HG03575 (cell line): ENCODE results near the gene PITX3.
"Not testable (repeated sequence)": the region's sequence is repeated elsewhere in the genome, so short reads cannot be mapped to it uniquely, and the experiment has no call there.

Experiments
- ATAC-seq: cut with Tn5 transposase; IDR thresholded peaks from one replicate; pipeline ENCODE4 v1.9.1; 2021; ENCODE audit not compliant: unreplicated experiment, insufficient number of reproducible peaks, low FRiP score; ENCODE audit errors: extremely low read depth

PITX3 gene

GRCh38 chr10:102262744-102263370 is 21.5 kb upstream of the PITX3 start:
- ATAC-seq = no peak

DNA sequence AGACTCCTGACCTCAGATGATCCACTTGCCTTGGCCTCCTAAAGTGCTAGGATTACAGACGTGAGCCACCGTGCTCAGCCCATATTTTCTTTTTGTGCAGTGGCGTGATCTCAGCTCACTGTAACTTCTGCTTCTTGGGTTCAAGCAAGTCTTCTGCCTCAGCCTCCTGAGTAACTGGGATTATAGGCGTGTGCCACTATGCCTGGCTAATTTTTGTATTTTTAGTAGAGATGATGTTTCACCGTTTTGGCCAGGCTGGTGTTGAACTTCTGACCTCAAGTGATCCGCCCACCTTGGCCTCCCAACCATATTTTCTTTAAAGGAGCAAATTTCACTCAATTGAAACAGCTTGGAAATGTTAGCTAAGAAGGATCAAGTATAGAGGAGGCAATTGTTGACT is 20.5 kb upstream of the PITX3 start:
- no peak for ATAC-seq

DNA sequence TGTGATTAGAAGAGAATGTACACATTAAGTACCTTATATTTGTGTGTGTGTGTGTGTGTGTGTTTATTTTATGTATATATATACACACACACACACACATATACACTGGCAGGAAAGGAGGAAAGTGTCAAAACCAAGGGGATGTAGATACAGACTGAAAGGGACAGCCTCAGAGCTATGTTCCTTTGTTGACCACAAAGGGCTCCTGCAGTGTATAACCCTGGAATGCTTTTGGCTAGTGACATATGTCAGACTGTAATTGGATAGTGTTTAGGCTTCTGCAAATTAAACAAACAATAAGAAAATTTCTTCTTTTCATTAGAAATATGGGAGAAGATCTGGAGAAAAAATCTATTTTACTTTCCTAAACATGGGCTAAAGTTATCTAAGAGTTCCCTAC is 19.9 kb upstream of the PITX3 start:
- no peak for ATAC-seq

- no peak for ATAC-seq
Observed at GRCh38 chr10:102255404-102255803, 14.1 kb upstream of the PITX3 start.

- no peak for ATAC-seq
Observed at GRCh38 chr10:102254426-102254825, 13.1 kb upstream of the PITX3 start.

GRCh38 chr10:102252508-102252907 is 11.2 kb upstream of the PITX3 start:
- not testable (repeated sequence) for ATAC-seq

DNA sequence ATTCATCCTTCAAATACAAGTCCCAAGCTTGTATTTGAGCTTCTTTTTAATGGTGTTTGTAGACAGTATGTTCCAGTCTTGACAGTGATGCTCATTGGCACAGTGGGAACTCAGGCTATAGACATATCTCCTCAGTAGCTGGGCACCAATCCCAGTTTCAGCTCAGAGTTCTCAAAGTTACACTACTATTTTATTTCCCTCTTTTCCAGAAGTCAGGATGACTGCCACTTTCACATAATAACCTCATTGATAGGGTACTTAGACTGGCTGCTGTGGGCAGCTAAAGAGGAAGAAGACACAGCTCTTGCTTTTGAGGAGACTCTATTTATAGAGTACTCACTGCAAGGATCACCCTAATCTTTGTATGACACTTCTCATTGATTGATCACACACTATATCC is 6.4 kb upstream of the PITX3 start:
- ATAC-seq = no peak

- no peak for ATAC-seq
Observed at GRCh38 chr10:102246261-102246660, 4.9 kb upstream of the PITX3 start.

DNA sequence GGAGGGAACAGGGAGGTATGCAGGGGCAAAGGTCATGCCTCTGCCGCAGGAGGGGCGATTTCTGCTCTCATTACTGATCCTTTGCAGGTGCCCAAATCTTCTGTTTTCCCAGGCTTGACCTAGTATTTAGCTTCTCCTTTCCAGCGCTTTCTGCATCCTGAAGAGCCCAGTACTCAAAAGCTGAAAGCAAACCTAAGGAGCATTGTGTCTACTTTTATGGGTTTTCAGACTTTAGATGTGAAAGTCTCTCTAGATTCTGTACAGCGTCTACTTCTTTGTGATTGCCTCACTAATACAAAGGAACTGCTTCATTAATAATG is 4.6 kb upstream of the PITX3 start:
- ATAC-seq = no peak

GRCh38 chr10:102245082-102245931 is 4.0 kb upstream of the PITX3 start, which contains the start of gene GBF1:
GBF1 (plus strand) TSS chr10:102245532; CDS start chr10:102258939, 13,407 bp downstream.
- ATAC-seq = peak; percentile 77

DNA sequence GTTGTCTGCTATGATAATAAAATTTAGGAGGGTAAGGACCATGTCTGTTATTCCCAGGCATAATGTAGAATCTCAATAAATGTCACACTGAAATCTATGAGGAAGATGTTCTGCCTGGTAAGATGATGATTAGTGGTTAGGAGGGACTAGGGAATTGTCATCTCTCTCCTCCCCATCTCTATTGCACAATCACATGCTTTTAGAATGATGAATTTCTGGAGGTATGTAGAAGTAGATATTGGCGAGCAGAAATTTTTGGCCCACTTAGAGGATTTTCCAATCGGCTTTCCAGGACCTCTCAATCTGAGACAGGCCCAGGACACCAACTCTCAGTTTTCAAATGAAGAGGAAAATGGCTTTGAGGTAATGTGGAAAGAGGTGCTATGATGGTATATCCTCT is 2.0 kb upstream of the PITX3 start:
- no peak for ATAC-seq

DNA sequence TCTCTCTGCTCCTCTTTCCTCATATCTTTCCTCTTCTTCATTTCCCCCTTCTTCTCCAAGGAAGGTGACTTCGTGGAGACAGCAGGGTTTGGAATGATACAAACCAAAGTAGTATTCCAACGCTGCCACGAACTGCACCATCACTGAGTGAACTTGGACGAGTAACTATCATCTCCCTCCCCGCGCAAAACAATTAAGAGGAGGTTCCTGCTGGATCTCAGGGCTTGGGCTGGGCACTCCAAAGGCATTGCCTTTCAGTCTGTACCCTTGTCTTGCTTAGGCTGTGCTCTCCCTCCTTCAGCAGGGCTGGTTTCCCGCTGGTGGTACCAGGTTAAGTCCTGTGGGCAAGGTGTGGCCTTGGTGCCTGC is 790 bp upstream of the PITX3 start:
- no peak for ATAC-seq

- ATAC-seq = no peak
Observed at GRCh38 chr10:102241032-102241443, 274 bp downstream of the PITX3 start.

- ATAC-seq = no peak
Observed at GRCh38 chr10:102240467-102241031, 763 bp downstream of the PITX3 start.

GRCh38 chr10:102237711-102238252 is 3.5 kb downstream of the PITX3 start:
- ATAC-seq = no peak

- no peak for ATAC-seq
Observed at GRCh38 chr10:102236006-102236405, 5.3 kb downstream of the PITX3 start.

DNA sequence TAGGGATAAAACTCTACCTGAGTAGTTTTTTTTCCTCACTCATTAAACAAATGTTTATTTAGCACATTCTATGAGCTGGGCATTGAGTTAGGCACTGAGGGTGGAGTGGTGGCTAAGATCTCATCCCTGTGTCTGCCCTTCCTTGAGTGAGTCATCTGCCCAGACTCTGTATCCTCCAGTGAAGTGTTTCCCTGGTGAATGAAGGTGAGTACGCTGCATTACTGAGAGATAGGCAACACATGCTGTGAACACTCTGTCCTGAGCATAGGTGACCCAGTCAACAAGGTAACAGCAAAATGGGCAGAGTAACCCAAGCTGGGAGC is 5.8 kb downstream of the PITX3 start:
- no peak for ATAC-seq

DNA sequence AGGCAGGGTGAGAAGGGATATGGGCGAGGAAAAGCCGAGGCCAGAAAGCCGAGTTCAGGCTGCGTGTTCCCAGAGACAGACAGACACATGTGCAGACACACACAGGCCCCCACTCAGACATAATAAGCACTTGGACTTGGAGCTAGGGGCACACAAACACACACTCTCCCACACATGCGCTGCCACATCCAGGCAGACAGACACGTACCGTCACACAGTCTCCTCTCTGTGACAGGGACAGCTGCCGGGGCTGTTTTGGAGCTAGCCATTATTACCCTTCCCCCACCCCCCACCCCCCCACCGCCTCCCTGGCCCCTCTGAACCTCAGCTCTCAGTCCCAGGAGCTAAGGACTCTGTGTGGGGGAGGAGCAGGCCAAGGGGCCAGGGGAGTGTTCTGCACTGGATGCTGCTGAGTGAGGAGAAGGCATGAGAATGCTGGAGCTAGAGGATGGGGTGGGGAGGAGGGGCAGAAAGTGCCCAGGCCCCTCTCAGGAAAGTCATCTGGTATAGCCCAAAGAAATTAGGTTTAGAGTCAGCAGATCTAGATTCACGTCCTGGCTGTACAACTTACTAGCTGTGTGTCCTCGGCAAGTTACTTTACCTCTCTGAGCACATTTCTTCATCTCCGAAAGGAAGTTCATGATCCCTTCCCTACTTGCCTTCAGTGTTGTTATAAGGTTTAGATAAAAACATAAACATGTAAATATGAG is 6.3 kb downstream of the PITX3 start:
- no peak for ATAC-seq

DNA sequence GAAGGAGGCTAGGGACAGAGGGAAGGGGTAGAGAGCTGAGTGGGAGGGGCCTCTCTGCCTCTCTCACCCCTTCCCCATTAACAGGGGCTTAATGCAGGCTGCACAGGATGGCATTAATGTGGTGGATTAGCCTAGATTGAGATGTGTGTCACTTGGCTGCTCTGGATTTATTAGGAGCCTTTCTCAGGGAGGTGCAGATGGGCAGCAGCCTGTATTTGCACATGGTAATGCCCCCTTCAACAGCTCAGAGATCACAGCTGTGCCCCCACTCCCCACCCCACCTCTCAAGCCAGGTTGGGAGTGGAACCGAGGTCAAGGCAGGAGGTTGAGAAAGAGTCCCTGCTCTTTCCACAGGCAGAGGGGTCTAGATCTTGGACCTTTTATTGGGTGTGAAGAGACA is 7.3 kb downstream of the PITX3 start:
- ATAC-seq = no peak
